Hepatocyte (in vitro differentiated cells): ENCODE measurements around the gene CEP295NL. TPM values are rescaled to one million over a fixed set of nuclear protein-coding genes. Genes with fewer than 3 reads are reported as not detected.

Source experiments
- DNase-seq: peaks from one replicate; pipeline ENCODE4 v3.0.0-alpha.2; 2016; ENCODE audit warnings: low spot score
- H2AFZ ChIP-seq: fragments of 200-600 bp; sonication (generic); 2 replicates; pipeline ENCODE4 v1.6.0; 2016; ENCODE audit warnings: antibody characterized with exemption, mild to moderate bottlenecking
- H3K27ac ChIP-seq: fragments of 200-600 bp; sonication (generic); 2 replicates; pipeline ENCODE4 v1.5.1; 2016; ENCODE audit warnings: mild to moderate bottlenecking
- H3K27me3 ChIP-seq: fragments of 200-600 bp; sonication (generic); 2 replicates; pipeline ENCODE4 v1.6.1; 2016
- H3K36me3 ChIP-seq: fragments of 200-600 bp; sonication (generic); replicated peaks from 2 replicates; pipeline ENCODE4 v1.5.1; 2016; ENCODE audit warnings: low read depth; ENCODE audit not compliant: insufficient read depth
- H3K4me1 ChIP-seq: fragments of 200-600 bp; sonication (generic); 2 replicates; pipeline ENCODE4 v1.5.1; 2016; ENCODE audit warnings: mild to moderate bottlenecking, moderate library complexity; ENCODE audit not compliant: insufficient read depth
- H3K4me2 ChIP-seq: fragments of 200-600 bp; sonication (generic); 2 replicates; pipeline ENCODE4 v1.6.0; 2016
- H3K4me3 ChIP-seq: fragments of 200-600 bp; sonication (generic); 2 replicates; pipeline ENCODE4 v1.5.1; 2016; ENCODE audit warnings: mild to moderate bottlenecking
- H3K79me2 ChIP-seq: fragments of 200-600 bp; sonication (generic); 2 replicates; pipeline ENCODE4 v1.6.0; 2017; ENCODE audit warnings: mild to moderate bottlenecking
- H3K9me2 ChIP-seq: fragments of 200-600 bp; sonication (generic); replicated peaks from 2 replicates; pipeline ENCODE4 v1.6.0; 2017; ENCODE audit warnings: mild to moderate bottlenecking; ENCODE audit not compliant: insufficient read depth
- H3K9me3 ChIP-seq: fragments of 200-600 bp; sonication (generic); 2 replicates; pipeline ENCODE4 v1.5.1; 2016; ENCODE audit warnings: low read depth, mild to moderate bottlenecking
- H4K20me1 ChIP-seq: fragments of 200-600 bp; sonication (generic); 2 replicates; pipeline ENCODE4 v1.6.0; 2016; ENCODE audit warnings: mild to moderate bottlenecking; ENCODE audit not compliant: insufficient read depth, poor library complexity, severe bottlenecking
- EZH2 ChIP-seq: fragments of 200-600 bp; sonication (generic); IDR thresholded peaks from 2 replicates; pipeline ENCODE4 v1.6.1; 2016; ENCODE audit warnings: antibody characterized with exemption, mild to moderate bottlenecking, borderline replicate concordance
- EZH2phosphoT487 ChIP-seq: fragments of 200-600 bp; sonication (generic); IDR thresholded peaks from one replicate; pipeline ENCODE4 v1.6.1; 2018; ENCODE audit warnings: antibody characterized with exemption, mild to moderate bottlenecking, low read depth, moderate library complexity; ENCODE audit not compliant: unreplicated experiment, severe bottlenecking
- WGBS: methylation state at CpG from one replicate; pipeline ENCODE4 v1.1.6; 2016; ENCODE audit warnings: low lambda C conversion rate; ENCODE audit errors: missing lambda C conversion rate; 5-methylcytosine and 5-hydroxymethylcytosine counted together
- polyA plus RNA-seq: library from polyadenylated mRNA; unstranded; fragments of >200 nt; fragmentation: Nextera tagmentation; extraction: Ambion mirVana; gene quantifications from 2 replicates; pipeline ENCODE4 v1.2.1, GENCODE V29; 2016
- total RNA-seq: library from RNA; depleted of rRNA; stranded (reverse); fragments of >200 nt; gene quantifications from 2 replicates; pipeline ENCODE4 v1.2.3, GENCODE V29; 2014
- TF ChIP-seq, protein P1 (sequence below): fragments of 200-600 bp; sonication (generic); IDR thresholded peaks from 2 replicates; pipeline ENCODE4 v1.5.1; 2016; ENCODE audit warnings: antibody characterized with exemption, mild to moderate bottlenecking; ENCODE audit not compliant: poor library complexity

CEP295NL gene
- total and polyA plus RNA-seq, 2 experiments from 2014 or later, result 0.17 to 0.97 TPM

DNA sequence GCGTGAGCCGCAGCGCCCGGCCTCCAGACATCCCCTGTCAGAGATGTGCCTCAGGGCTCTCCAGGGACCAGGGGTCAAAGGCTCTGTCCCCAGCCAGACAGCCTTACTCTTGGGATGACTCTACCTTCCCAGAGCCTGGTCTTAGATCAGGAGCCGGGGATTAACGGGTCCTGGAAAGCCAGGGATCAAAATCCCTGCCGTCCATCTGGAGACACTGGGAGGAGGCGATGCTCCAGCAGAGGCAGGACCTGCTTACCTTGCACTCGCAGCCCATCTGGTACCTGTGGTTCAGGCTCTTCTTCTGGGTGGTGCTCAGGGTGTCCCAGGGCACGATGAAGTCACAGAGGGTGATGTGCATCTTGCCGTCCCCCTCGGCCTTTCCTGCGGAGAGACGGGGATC is 45.7 kb downstream of the CEP295NL start:
- WGBS, result 87% methylated on average over 14 of the region's 14 CpGs
- Histone ChIP-seq H3K79me2 (no peaks in the 10 kb centered on the region), H2AFZ (no peak overlapping the region), H3K4me1 (no peaks in the 10 kb centered on the region), H3K27ac (no peak overlapping the region), H3K36me3 (no peaks in the 10 kb centered on the region), H4K20me1 (no peaks in the 10 kb centered on the region), H3K27me3 (no peaks in the 10 kb centered on the region), H3K9me3 (no peaks in the 10 kb centered on the region), H3K4me3 (no peak overlapping the region), H3K4me2 (no peak overlapping the region), H3K9me2 (no peaks in the 10 kb centered on the region)
- DNase-seq, result no peak
- TF ChIP-seq EZH2 (no peak), EZH2phosphoT487 (no peak)
- TF ChIP-seq, protein P1, sequence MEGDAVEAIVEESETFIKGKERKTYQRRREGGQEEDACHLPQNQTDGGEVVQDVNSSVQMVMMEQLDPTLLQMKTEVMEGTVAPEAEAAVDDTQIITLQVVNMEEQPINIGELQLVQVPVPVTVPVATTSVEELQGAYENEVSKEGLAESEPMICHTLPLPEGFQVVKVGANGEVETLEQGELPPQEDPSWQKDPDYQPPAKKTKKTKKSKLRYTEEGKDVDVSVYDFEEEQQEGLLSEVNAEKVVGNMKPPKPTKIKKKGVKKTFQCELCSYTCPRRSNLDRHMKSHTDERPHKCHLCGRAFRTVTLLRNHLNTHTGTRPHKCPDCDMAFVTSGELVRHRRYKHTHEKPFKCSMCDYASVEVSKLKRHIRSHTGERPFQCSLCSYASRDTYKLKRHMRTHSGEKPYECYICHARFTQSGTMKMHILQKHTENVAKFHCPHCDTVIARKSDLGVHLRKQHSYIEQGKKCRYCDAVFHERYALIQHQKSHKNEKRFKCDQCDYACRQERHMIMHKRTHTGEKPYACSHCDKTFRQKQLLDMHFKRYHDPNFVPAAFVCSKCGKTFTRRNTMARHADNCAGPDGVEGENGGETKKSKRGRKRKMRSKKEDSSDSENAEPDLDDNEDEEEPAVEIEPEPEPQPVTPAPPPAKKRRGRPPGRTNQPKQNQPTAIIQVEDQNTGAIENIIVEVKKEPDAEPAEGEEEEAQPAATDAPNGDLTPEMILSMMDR, result no peak

DNA sequence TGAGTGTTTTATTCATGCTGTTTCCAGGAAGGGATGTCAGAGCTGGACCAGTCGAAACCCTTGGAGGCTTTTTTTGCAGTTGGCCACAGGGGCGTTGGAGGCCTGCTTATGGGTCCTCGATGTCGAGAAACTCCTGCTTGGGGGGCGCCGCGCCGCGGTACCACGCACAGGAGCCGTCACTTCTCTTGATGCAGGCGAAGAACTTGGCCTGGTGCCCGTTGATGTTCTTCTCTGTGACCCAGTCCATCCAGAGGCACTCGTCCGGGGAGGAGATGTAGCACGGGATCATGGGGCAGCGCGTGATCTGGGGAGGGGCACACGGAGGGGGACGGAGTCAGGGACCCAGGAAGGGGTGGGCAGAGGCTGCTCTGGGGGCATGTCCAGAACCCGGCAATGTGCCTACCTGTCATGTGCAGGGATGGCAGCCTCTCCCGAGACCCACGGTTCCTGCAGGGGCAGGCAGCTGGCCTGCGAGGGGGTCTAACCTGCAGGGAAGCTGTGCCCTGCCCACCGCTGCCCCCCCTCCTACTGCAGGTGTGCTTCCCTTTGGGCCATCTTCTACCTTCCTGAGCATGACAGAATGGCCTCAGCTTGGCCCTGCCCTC is 47.3 kb downstream of the CEP295NL start:
- Histone ChIP-seq H3K27ac (no peak overlapping the region), H3K4me1 (no peaks in the 10 kb centered on the region), H3K9me2 (no peaks in the 10 kb centered on the region), H3K27me3 (no peaks in the 10 kb centered on the region), H3K79me2 (no peaks in the 10 kb centered on the region), H3K4me3 (no peak overlapping the region), H3K36me3 (no peaks in the 10 kb centered on the region), H2AFZ (no peak overlapping the region), H3K4me2 (no peak overlapping the region), H4K20me1 (no peaks in the 10 kb centered on the region), H3K9me3 (no peaks in the 10 kb centered on the region)
- no peak for DNase-seq
- WGBS, result 98% methylated on average over 16 of the region's 25 CpGs
- no peak for TF ChIP-seq EZH2
- TF ChIP-seq EZH2phosphoT487, result no peak
- TF ChIP-seq, protein P1, result no peak

DNA sequence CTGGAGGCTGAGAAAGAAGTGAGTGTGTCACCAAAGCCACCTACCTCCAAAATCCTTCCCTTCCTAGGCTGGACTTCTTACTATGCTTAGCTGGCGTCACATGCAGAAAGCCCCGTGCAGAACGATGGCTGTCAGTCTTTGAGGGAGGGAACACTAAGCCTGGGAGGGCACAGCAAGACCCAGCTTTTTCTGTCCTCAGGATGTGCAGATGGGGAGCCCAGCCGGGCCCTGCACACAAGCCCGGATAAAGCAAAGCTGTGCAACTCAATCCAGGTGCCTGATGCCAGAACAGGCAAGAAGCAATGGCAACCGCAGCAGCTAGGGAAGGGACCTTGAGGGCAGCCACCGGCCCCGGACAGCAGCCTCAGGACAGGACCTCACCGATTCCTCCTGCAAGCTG is 48.5 kb downstream of the CEP295NL start:
- no peak overlapping the region for H3K27ac ChIP-seq
- no peaks in the 10 kb centered on the region for H3K4me1 ChIP-seq
- no peaks in the 10 kb centered on the region for H3K27me3 ChIP-seq
- 91% methylated on average over 9 of the region's 9 CpGs for WGBS
- no peak overlapping the region for H2AFZ ChIP-seq
- H3K4me3 ChIP-seq, result no peak overlapping the region
- no peaks in the 10 kb centered on the region for H4K20me1 ChIP-seq
- DNase-seq, result no peak
- H3K79me2 ChIP-seq, result no peaks in the 10 kb centered on the region
- H3K9me3 ChIP-seq, result no peaks in the 10 kb centered on the region
- TF ChIP-seq EZH2 (no peak), EZH2phosphoT487 (no peak)
- TF ChIP-seq, protein P1, result no peak
- no peaks in the 10 kb centered on the region for H3K9me2 ChIP-seq
- no peak overlapping the region for H3K4me2 ChIP-seq
- H3K36me3 ChIP-seq, result no peaks in the 10 kb centered on the region

DNA sequence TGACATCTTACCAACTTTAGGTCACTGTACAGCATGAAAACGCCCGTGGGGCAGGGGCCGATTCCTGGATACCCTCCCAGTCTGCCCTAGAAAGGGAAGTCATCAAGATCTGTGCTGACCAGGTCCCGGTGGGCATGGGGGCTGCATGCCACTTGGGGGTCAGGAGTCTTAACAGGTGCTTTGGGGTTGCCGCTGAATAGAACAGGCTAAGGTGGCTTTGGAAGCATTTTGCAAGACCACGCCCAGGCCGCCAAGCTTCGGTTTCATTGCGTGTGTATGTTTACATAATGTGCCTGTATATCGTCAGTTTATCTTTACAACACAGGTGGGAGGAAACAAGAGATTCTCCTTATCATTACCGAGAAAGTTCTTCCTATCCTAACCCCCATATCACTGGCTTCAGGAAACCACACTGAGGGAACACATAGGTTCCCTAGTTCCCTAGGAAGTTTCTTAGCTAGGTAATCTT is 49.0 kb downstream of the CEP295NL start:
- no peak overlapping the region for H2AFZ ChIP-seq
- H3K79me2 ChIP-seq, result no peaks in the 10 kb centered on the region
- TF ChIP-seq, protein P1, result no peak
- TF ChIP-seq EZH2phosphoT487 (no peak), EZH2 (no peak)
- no peak overlapping the region for H3K4me2 ChIP-seq
- no peak overlapping the region for H3K4me3 ChIP-seq
- WGBS, result 69% methylated on average over 11 of the region's 11 CpGs
- no peaks in the 10 kb centered on the region for H4K20me1 ChIP-seq
- no peaks in the 10 kb centered on the region for H3K9me3 ChIP-seq
- peak; percentile 31 for DNase-seq
- no peak overlapping the region for H3K27ac ChIP-seq
- no peaks in the 10 kb centered on the region for H3K4me1 ChIP-seq
- no peaks in the 10 kb centered on the region for H3K36me3 ChIP-seq
- no peaks in the 10 kb centered on the region for H3K9me2 ChIP-seq
- no peaks in the 10 kb centered on the region for H3K27me3 ChIP-seq
